Measurements from ENCODE around the gene GALNT8.

The GALNT8 gene

DNA sequence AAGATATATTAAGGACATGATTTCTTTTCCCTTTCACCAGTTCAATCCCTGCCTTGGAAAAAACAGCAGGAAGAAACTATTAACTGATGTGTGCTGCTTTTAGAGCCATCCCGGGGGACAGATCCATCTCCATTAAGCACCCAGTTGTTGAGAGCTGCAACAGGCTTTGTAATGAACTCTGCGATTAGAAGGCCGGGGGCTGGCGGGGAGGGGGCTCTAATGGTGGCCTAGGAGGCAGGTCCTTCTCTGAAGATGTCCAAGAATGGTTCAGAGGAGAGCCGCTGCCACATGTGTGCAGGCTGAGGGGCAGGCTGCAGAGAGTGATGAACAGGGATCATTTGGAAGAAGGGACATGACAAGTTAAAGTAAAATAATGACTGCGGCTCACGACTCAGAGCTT, 67.8 kb downstream of the GALNT8 start:
- in situ Hi-C loops (cut with MboI; ENCODE audit: low sequenced_read_pairs, unreplicated experiment) = no loop called here
- TF ChIP-seq CTCF (IDR thresholded peaks at IDR 0.05; ENCODE audit: borderline replicate concordance, control extremely low read depth, extremely low read depth, insufficient read depth, missing control alignments) = no peak
- DNase-seq (ENCODE audit: low spot score) = no peak

DNA sequence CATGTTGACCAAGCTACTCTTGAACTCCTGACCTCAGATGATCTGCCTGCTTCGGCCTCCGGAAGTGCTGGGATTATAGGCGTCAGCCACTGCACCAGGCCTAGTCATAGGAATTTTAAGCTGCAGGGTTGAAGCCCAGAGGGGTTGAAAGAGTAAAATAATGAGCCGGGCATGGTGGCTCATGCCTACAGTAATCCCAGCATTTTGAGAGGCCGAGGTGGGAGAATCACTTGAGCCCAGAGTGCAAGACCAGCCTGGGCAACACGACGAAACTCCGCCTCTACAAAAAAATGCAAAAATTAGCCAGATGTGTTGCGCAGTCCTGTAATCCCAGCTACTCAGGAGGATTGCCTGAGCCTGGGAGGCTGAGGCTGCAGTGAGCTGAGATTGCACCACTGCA, 69.6 kb downstream of the GALNT8 start:
- no peak for TF ChIP-seq CTCF (IDR thresholded peaks at IDR 0.05; ENCODE audit: borderline replicate concordance, control extremely low read depth, extremely low read depth, insufficient read depth, missing control alignments)
- DNase-seq (ENCODE audit: low spot score) = no peak
- in situ Hi-C loops (cut with MboI; ENCODE audit: low sequenced_read_pairs, unreplicated experiment) = no loop called here

DNA sequence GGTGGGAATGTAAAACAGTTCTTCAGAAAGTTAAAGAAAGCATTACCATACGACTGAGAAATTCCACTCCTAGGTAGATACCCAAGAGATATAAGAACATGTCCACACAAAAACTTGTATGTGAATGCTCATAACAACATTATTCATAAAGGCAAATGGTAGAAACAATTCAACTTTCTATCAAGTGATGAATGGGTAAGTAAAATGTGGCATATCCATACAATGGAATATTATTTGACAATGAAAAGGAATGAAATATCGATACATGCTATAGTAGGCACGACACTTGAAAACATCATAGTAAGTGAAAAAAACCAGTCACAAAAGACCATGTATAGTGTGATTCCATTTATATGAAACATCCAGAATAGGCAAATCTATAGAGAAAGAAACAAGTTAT, 71.3 kb downstream of the GALNT8 start:
- in situ Hi-C loops (cut with MboI; ENCODE audit: low sequenced_read_pairs, unreplicated experiment) = no loop called here
- DNase-seq (ENCODE audit: low spot score) = no peak
- TF ChIP-seq CTCF (IDR thresholded peaks at IDR 0.05; ENCODE audit: borderline replicate concordance, control extremely low read depth, extremely low read depth, insufficient read depth, missing control alignments) = no peak

DNA sequence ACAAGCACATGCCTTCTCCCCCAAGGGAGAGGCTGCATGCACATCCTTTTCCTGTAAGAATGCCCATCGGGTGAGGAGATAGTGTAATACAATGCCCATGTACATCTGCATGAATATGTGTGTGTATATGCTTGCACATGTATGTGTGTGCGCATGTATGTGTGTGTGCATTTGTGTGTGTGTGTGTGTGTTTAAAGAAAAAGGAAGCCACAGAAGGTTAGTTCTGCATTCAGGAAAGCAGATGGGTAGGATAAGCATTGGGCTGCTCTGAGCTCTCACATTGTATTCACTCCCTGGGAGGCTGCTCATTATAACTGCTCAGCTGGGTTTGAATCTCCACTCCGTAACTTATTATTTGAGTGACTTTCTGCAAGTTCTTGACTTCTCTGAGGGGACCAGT, 74.3 kb downstream of the GALNT8 start:
- in situ Hi-C loops (cut with MboI; ENCODE audit: low sequenced_read_pairs, unreplicated experiment) = no loop called here
- TF ChIP-seq CTCF (IDR thresholded peaks at IDR 0.05; ENCODE audit: borderline replicate concordance, control extremely low read depth, extremely low read depth, insufficient read depth, missing control alignments) = no peak
- DNase-seq (ENCODE audit: low spot score) = no peak

GRCh38 chr12:4796216-4796615, 76.0 kb downstream of the GALNT8 start:
- TF ChIP-seq CTCF (IDR thresholded peaks at IDR 0.05; ENCODE audit: borderline replicate concordance, control extremely low read depth, extremely low read depth, insufficient read depth, missing control alignments) = no peak
- DNase-seq (ENCODE audit: low spot score) = no peak
- in situ Hi-C loops (cut with MboI; ENCODE audit: low sequenced_read_pairs, unreplicated experiment) = no loop called here

DNA sequence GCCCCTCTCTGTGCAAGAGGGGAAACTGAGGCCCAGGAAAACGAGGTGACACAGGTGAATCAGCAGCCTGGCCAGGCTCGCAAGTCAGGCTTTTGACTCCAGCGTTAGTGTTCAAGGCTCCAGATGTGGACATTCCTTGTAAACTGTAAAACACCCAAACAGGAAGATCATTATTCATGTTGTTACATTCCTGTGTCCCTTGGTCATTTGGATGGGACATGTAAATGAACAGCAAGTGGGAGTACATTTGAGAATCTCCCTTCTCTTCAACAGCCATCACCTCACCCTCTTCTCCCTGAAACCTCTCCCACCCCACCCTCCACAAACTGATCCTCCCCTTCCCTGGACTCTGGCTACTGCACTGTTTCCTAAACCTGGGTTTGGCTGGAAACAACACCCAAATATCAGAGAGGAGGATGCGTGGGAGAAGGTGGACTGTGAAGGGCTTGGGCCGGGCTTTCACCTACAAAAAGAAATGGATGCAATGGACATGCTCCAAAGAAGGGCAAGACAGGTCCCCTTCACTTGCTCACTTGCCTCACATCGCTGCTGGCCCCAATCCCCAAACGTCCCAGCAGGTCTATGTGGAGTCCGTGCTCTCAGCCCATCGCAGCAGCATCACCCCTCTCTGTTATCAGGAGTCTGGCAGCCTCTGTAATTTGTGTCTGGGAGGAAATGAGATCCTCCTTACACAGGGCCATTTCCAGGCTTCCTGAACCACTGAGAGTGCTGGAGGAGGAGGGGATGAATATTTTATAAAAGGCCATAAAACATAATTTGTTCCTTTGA, 76.7 kb downstream of the GALNT8 start:
- in situ Hi-C loops (cut with MboI; ENCODE audit: low sequenced_read_pairs, unreplicated experiment) = no loop called here
- no peak for DNase-seq (ENCODE audit: low spot score)
- TF ChIP-seq CTCF (IDR thresholded peaks at IDR 0.05; ENCODE audit: borderline replicate concordance, control extremely low read depth, extremely low read depth, insufficient read depth, missing control alignments) = no peak
